Measurements from ENCODE around the gene SSR3. TPM values are rescaled to one million over a fixed set of nuclear protein-coding genes. Genes with fewer than 3 reads are reported as not detected.

Gene SSR3
- total RNA-seq, 1 experiment from 2014 or later, result 177 TPM

DNA sequence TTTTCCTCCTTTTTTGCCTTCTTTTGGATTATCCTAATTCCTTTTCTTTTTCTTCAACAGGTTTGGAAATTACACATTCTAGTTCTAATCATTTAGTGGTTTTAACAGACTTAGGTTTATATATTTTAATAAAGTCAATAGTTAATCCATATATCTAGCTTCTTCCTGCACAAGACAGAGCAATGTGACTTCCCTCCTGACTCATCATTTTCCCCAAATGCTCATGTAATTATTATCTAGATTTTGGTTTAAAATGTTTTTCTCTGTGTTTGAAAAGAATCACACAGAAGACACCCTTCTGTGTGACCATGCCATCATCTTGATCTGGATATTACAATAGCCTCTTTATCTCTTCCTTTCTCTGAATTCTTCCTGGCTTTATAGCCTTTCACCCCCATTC is 28.6 kb upstream of the SSR3 start (continued):
- no peak for TF ChIP-seq FOSL1 (IDR thresholded peaks at IDR 0.05; ENCODE audit: low read depth)
- no peak for TF ChIP-seq YY1 (IDR thresholded peaks at IDR 0.05; ENCODE audit: extremely low read depth, insufficient replicate concordance, low read depth, low read length)
- TF ChIP-seq MAX (IDR thresholded peaks at IDR 0.05), result no peak
- no peak for TF ChIP-seq ZFX (IDR thresholded peaks at IDR 0.05)

GRCh38 chr3:156582532-156583183 is 27.7 kb upstream of the SSR3 start:
- Histone ChIP-seq H3K79me2 (ENCODE audit: insufficient read depth, low read length) (no peaks in the 10 kb centered on the region), H2AFZ (ENCODE audit: low read depth, low read length, poor library complexity, severe bottlenecking) (no peak overlapping the region), H3K27ac (ENCODE audit: low read depth, low read length) (no peak overlapping the region), H3K9me3 (ENCODE audit: control insufficient read depth in 1 of 2, insufficient read depth in 1 of 2, low read depth in 1 of 2, low read length in 2 of 2) (no peaks in the 10 kb centered on the region), H3K27me3 (ENCODE audit: insufficient read depth, low read length) (no peaks in the 10 kb centered on the region), H3K9me2 (ENCODE audit: insufficient read depth) (no peaks in the 10 kb centered on the region), H4K20me1 (ENCODE audit: insufficient read depth) (no peaks in the 10 kb centered on the region), H3K9ac (ENCODE audit: low read length) (no peak overlapping the region), H3K4me1 (ENCODE audit: control insufficient read depth in 1 of 2, insufficient read depth in 2 of 2, low read length in 2 of 2) (no peaks in the 10 kb centered on the region), H3K4me2 (ENCODE audit: low read length) (no peak overlapping the region), H3K36me3 (ENCODE audit: control insufficient read depth in 1 of 2, insufficient read depth in 2 of 2, low read length in 2 of 2) (no peaks in the 10 kb centered on the region), H3K4me3 (replicated peaks in 1 of 2; ENCODE audit: low read depth in 1 of 2, low read length in 2 of 2) (no peak overlapping the region)
- no peak for DNase-seq (ENCODE audit: low read depth, low spot score)
- ChIA-PET RAD21 (ENCODE audit: low non-redundant PET in 1 of 2, low total read pairs in 2 of 2, uncharacterized antibody in 2 of 2, unreplicated experiment in 2 of 2) (no interaction called here), POLR2A (no interaction called here), CTCF (no interaction called here)
- no TSS peak for BruUV-seq (replicated peaks)
- no peak for ATAC-seq
- intact Hi-C loops (cut with micrococcal nuclease), result no loop called here
- TF ChIP-seq ZFX (IDR thresholded peaks at IDR 0.05), result no peak
- TF ChIP-seq POLR2A (IDR thresholded peaks at IDR 0.05; ENCODE audit: borderline replicate concordance, extremely low read depth, insufficient read depth, insufficient read length), result no peak
- TF ChIP-seq CTCF (IDR thresholded peaks at IDR 0.05 in 2 of 3, conservative IDR thresholded peaks at IDR 0.05 in 1 of 3; ENCODE audit: borderline replicate concordance in 1 of 3, insufficient read depth in 1 of 3, low read depth in 2 of 3, low read length in 2 of 3), result no peak
- TF ChIP-seq JUND (IDR thresholded peaks at IDR 0.05), result no peak

Measured in HCT116 (cell line).